Upper lobe of right lung (tissue), 1 donor: Measurements from ENCODE around the gene NPFFR1. TPM values are rescaled to one million over a fixed set of nuclear protein-coding genes. Genes with fewer than 3 reads are reported as not detected.

ENCODE experiments used
- ATAC-seq: fragments of 200-7000 bp; cut with Tn5 transposase; one replicate; pipeline ENCODE4 v1.9.1; 2020; ENCODE audit warnings: mild to moderate bottlenecking, moderate library complexity
- DNase-seq: peaks from one replicate; pipeline ENCODE4 v3.0.0-alpha.2; 2020
- H3K27ac ChIP-seq: fragments of 200-600 bp; one replicate; pipeline ENCODE4 v1.8.0; 2022
- H3K27me3 ChIP-seq: fragments of 200-600 bp; one replicate; pipeline ENCODE4 v1.8.0; 2022; ENCODE audit warnings: mild to moderate bottlenecking
- H3K36me3 ChIP-seq: fragments of 200-600 bp; one replicate; pipeline ENCODE4 v1.8.0; 2022
- H3K4me1 ChIP-seq: fragments of 200-600 bp; one replicate; pipeline ENCODE4 v1.8.0; 2022
- H3K4me3 ChIP-seq: fragments of 200-600 bp; one replicate; pipeline ENCODE4 v1.8.0; 2022; ENCODE audit warnings: mild to moderate bottlenecking
- H3K9me3 ChIP-seq: fragments of 200-600 bp; one replicate; pipeline ENCODE4 v1.8.0; 2022
- CTCF ChIP-seq: fragments of 200-600 bp; IDR thresholded peaks from one replicate; pipeline ENCODE4 v1.8.0; 2022; ENCODE audit warnings: antibody characterized with exemption
- intact Hi-C: fragments of 100-400 bp; cut with DNase I; formaldehyde crosslinking; loops from one replicate; pipeline ENCODE4 v1.11.0; 2022
- total RNA-seq: library from RNA; stranded (reverse); fragmentation: NEBNext Ultra II Directional; extraction: Animal tissue kit (Norgen Biotek cat#: 25700); gene quantifications from one replicate; pipeline ENCODE4 v1.2.1, GENCODE V29; 2021
- donor health status: DM: no; HTN: yes; CAD: no; lungs with severe emphysema.

The NPFFR1 gene
- total RNA-seq, 1 donor from 2014 or later, result 1.1 TPM

GRCh38 chr10:70306181-70306705, 22.4 kb upstream of the NPFFR1 start:
- no peaks in the 10 kb centered on the region for H3K27me3 ChIP-seq
- no peaks in the 10 kb centered on the region for H3K9me3 ChIP-seq
- intact Hi-C loops, result no loop called here
- no peak overlapping the region for H3K4me3 ChIP-seq
- no peak for ATAC-seq
- TF ChIP-seq CTCF, result no peak
- no peaks in the 10 kb centered on the region for H3K36me3 ChIP-seq
- DNase-seq, result no peak
- peaks cover 4% of the 10 kb centered on the region for H3K4me1 ChIP-seq
- no peak overlapping the region for H3K27ac ChIP-seq

- H3K27ac ChIP-seq, result no peak overlapping the region
- no peaks in the 10 kb centered on the region for H3K27me3 ChIP-seq
- intact Hi-C loops, result no loop called here
- H3K4me1 ChIP-seq, result peaks cover 4% of the 10 kb centered on the region
- TF ChIP-seq CTCF, result no peak
- ATAC-seq, result no peak
- H3K4me3 ChIP-seq, result no peak overlapping the region
- H3K9me3 ChIP-seq, result no peaks in the 10 kb centered on the region
- DNase-seq, result no peak
- H3K36me3 ChIP-seq, result no peaks in the 10 kb centered on the region
Observed at GRCh38 chr10:70303730-70304129, 19.9 kb upstream of the NPFFR1 start.

GRCh38 chr10:70302292-70302691, 18.5 kb upstream of the NPFFR1 start:
- no peaks in the 10 kb centered on the region for H3K9me3 ChIP-seq
- no peaks in the 10 kb centered on the region for H3K36me3 ChIP-seq
- intact Hi-C loops, result no loop called here
- no peak overlapping the region for H3K4me3 ChIP-seq
- peak; percentile 83 for ATAC-seq
- DNase-seq, result no peak
- peak overlapping the region; percentile 59 for H3K27ac ChIP-seq
- H3K27me3 ChIP-seq, result no peaks in the 10 kb centered on the region
- H3K4me1 ChIP-seq, result peaks cover 4% of the 10 kb centered on the region
- no peak for TF ChIP-seq CTCF

- Histone ChIP-seq H3K9me3 (no peaks in the 10 kb centered on the region), H3K27me3 (no peaks in the 10 kb centered on the region), H3K27ac (peak overlapping the region; percentile 59), H3K4me3 (no peak overlapping the region), H3K36me3 (no peaks in the 10 kb centered on the region), H3K4me1 (peaks cover 12% of the 10 kb centered on the region)
- DNase-seq (no peak), ATAC-seq (no peak)
- intact Hi-C loops, result no loop called here
- TF ChIP-seq CTCF, result no peak
Observed at GRCh38 chr10:70300908-70301597, 17.2 kb upstream of the NPFFR1 start.

GRCh38 chr10:70300461-70300860, 16.7 kb upstream of the NPFFR1 start:
- ATAC-seq, result no peak
- Histone ChIP-seq H3K9me3 (no peaks in the 10 kb centered on the region), H3K27ac (no peak overlapping the region), H3K4me3 (no peak overlapping the region), H3K27me3 (no peaks in the 10 kb centered on the region), H3K4me1 (peaks cover 17% of the 10 kb centered on the region), H3K36me3 (no peaks in the 10 kb centered on the region)
- TF ChIP-seq CTCF, result no peak
- no peak for DNase-seq
- intact Hi-C loops, result no loop called here
